ENCODE data around the gene TOMM40L.

TOMM40L gene

DNA sequence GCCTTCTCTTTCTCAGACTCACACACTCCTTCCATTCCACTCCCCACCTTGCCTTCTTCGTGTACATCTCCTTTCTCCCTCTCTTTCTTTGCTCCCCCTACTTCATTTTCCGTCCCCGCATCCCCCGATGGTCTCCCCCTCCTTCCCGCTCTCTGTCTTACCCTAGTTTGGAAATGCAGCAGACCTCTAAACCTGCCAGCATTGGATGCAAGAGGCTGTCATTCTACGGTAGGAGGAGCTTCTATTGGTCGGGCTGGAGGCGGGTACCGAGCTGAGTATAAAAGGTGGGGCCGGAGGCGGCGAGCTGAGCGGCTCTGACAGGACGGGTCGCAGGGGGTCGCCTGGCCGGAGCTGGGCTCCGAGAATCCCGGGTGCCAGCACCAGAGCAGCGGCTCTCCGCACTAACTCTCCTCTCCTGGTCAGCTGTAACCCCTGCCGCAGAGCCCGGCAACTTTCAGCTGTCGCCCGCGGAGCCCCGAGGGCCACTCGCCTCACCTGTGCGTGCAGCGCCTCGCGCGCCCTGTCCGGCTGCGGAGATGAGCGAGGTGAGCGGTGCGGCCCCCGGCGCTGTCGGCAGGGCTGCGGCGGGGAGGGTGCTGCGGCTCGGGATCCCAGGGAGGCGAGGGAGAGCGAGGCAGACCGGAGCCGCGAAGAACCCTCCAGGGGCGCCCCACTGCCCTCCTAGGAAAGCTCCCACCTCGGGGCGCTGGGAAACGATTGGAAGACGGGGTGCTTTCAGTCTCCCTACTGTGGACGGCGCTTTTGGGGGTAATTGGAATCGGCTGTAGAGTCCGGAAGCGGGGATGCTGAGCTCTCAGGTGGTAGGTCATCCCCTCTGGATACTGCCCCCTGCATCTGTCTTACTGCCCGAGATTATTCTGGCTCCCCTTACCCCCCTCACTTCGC is 32.8 kb downstream of the TOMM40L start, which contains the start of gene PCP4L1:
Gene PCP4L1, plus strand, starts transcription at position 307 of the 906 bp plus-strand sequence. Its CDS starts 230 bp downstream, at position 537.
- DNase-seq, result no peak

DNA sequence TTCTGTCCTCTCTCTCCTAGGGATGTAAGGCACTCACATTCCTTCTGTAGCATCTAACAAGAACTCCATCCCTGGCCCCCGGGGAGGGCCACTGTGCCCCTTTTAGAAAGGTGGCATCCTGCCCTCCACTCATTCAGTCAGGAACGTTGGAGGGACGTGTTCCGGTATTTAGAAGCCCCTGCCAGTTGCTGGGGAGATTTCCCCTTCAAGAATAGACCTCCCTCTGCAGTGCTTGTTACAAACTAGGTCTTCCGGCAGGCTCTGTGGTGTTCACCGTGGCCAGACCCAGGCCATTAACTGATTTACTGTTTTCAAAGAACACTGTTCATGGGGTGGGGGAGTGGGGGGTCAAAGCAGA is 33.5 kb downstream of the TOMM40L start:
- DNase-seq, result no peak

DNA sequence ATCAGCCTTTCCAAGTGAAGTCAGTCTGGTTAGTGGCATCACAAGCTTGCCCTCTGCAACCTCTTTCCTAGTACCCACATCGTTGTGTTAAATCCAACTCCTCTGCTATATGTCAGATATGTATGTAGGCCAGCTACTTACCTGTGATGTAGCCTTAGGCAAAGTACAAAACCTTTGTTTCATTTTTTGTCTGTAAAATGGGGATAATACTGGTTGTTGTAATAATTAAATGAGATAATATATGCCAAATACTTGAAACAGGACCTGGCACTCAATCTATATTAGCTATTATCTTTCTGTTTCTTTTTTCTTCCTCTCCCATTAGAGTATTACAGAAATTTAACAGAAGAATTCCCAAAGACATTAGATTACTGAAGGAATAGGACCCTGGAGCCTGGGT is 33.9 kb downstream of the TOMM40L start:
- DNase-seq, result no peak

DNA sequence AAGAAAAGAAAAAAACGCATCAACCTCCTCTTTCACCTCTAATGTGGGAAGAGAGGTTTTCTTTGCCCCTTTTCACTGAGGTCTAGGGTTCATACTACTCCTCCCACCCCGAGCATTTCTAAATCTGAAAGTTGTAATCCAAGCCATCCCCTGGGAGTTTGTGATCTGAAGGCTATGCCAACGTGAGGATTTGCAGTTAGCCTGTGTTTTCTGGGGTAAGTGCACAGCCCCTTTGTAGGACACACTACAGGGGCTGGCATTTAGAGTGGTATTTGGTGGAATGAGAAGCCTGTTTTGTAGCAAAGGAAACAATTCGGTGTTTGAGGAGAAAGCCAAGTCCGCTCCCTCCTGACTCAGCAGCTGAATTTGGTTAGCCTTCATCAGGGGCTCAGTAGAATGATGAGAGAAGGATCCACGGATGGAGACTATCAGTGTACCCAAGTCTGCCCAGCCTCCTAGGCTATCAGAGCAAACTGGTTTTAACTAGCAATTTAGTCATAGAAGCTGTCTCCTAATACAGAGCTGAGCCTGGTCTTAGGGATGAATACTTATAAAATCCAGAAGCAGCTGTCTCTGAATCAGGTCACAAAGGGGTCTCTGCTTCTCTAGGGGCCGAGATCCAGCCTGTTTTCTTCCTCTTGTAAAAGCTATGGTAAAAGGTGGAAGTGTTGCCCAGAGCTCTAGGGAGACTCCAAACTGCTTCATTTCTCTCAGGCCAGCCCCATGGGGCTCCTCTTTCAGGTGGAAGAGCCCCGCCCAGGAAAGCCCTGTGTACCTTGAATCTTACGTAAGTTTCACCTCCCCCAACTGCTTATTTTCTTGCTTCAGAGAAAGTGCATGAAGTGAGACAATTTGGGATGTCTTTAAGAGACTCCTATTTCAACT is 34.8 kb downstream of the TOMM40L start:
- peak in 1 of 2 experiments; percentile 35 for DNase-seq

DNA sequence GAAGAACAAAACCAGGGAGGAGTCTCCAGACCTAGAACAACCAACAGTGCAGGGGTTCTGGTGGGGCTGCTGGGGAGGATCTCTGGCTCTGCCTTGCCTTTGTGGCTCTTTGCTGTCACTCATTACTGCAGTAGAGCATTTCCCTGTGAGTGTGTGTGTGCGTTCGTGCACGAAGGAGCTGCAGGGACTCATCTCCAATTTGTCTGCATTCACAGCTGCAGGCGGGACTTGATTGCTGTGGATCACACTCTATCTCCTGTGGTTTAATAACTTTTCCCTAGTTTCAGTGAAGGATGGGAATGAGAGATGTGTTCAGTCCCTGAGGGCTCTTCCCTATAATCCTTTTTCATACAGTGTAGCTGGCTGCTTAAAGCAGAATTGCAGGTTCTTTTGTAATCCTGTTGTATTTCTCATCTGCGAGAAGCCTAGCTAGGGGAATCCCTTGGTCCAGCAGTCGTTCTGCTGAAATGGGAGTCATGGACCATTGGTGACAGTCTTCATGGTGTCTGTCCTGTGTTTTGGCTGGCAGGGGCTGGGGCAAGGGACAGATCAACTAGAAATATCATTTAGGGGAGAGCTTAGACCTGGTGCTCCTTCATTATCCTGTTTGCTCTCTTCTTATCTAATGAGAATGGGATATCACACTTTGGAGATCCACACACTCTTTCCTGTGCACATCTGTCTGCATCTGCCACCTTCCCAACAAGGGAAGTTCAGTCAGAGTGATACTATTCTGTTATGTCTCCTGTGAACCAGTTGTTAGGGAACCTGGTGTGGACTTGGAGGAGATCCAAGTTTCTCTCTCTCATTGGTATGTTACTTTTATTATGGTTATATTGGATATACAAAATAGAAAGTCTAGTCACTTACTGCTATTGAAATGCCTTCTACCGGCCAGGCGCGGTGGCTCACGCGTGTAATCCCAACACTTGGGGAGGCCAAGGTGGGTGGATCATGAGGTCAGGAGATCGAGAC is 35.7 kb downstream of the TOMM40L start:
- DNase-seq, result peak in 1 of 2 experiments; percentile 16

DNA sequence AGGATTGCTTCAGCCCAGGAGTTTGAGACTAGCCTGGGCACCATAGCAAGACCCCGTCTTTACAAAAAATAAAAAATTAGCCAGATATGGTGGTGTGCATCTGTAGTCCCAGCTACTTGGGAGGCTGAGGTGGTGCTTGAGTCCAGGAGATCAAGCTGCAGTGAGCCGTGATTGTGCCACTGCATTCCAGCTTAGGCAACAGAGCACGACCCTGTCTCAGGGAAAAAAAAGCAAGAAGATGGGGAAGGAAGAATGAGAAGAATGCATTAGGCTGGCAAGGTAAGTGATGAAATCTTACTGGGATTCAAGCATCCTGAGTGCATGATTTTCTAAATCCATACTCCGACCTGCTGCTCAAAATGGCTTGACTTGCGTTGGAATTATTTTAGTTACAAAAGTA is 39.4 kb downstream of the TOMM40L start:
- DNase-seq, result no peak

DNA sequence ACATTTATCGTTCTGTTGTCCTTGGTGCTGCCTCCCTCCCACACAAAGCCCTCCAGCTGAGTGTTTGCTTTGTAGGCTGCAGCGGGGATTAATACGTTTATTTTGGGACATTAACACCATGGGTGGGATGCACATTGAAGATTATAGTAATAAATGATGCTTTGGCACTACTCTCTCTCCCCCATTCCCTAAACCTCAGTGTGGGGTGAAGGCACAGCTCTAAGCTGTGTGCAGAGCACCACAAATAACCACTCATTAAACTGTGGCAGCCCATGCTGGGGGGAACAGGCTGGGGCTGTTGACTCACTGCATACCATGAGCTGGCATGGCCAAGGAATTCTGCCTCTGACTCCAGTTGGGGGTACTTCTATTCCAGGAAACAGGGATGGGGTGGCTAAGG is 40.3 kb downstream of the TOMM40L start:
- no peak for DNase-seq

DNA sequence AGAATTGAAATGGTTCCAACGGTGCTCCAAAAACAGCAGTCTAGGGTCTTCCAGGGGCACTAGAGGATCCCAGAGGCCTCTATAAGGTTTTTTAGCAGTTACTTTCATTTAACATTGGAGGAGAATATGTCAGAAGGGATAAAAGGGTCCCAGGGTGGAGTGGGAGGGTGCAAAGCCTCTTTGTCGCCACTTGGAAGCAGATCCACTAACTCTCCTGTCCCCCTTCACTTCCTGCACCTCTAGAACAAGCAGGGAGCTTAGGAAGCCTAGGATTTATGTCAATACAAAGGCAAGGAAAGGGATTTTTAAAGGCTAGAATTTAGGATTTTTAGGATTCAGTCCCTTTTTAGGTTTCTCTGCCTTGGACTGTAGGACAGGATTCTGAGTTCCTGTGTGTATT is 41.0 kb downstream of the TOMM40L start:
- DNase-seq, result no peak

DNA sequence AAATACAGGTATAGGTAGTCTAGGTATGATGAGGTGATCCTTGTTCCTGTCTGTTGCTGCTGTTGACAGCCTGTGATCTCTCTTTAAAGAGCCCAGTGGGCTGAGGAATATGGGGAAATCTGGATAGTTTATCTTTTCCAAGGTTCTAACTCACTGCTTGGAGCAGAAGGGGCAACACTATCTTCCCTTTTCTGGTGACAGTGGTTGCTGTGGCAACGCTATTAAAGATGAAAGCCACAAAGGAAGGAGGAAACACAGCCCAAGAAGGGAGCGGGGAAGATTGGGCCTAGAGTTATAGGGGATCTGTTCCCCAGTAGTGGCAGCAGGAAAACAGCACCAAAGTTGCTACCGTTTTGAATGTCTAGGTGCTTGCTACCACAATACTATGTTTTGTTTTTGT is 41.5 kb downstream of the TOMM40L start:
- DNase-seq, result no peak

DNA sequence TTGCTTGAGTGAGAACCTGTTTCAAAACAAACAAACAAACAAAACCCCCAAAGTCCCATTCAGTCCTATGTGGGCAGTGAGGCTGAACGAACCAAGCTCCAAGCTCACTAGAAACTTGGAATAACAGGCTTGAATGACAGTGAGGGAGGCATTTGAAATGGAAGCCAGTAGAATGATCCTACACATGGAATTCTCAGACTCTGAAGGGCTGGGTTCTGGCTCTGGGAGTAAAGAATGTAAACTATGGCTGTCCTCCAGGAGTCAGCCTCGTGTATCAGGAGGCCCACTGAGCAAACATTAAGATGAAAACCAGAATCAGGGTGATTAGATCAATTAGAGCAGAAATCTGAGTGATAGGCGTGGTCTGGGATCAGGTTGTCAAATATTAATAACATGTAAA is 47.5 kb downstream of the TOMM40L start:
- DNase-seq, result no peak

DNA sequence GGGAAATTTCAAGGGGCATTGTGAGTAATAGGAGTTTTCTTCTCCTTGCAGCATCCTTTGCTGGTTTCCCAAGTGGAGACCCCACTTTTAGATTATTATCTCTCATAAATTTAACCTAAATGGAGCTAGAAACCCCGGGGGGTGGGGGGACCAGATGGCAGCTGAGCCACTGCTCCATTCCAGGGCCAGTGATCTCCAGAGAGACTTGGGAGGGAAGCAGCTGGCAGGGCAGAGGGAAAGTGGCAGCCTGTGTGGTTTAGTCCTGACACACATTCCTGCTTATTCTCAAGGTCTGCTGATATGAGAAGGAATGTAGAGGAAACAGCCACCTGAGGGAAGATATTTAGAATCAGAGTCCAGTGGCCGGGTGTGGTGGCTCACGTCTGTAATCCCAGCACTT is 49.0 kb downstream of the TOMM40L start:
- no peak for DNase-seq
